HG03354 (cell line): ENCODE results near the gene ALK.

ENCODE experiments used
- ATAC-seq: cut with Tn5 transposase; IDR thresholded peaks from one replicate; pipeline ENCODE4 v1.9.1; 2021; ENCODE audit warnings: mild to moderate bottlenecking; ENCODE audit not compliant: unreplicated experiment, poor library complexity, severe bottlenecking

Gene ALK

DNA sequence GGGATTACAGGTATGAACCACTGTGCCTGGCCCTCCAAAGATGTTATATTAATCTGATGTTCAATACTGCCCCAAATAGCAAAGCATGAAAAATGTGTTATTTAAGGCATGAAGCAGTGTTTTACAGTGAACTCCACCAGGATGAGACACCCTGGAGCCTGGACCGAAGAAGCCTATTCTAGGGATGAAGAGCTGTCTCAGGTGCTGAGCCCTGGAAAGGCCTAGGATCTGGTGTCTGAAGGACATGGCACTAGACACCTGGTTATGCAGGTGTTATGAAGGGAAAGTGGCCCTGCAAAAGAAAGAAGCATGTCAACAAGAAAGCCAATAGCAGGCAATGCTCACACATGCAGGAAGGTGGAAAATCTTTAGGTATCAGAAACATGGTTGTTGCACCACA is 431.8 kb downstream of the ALK start:
- ATAC-seq = no peak

GRCh38 chr2:29487967-29488555 is 433.3 kb downstream of the ALK start:
- ATAC-seq = no peak

- ATAC-seq = no peak
Measured at GRCh38 chr2:29485631-29486030, 435.8 kb downstream of the ALK start.

- ATAC-seq = no peak
Measured at GRCh38 chr2:29485117-29485516, 436.3 kb downstream of the ALK start.

GRCh38 chr2:29482867-29483266 is 438.5 kb downstream of the ALK start:
- no peak for ATAC-seq

DNA sequence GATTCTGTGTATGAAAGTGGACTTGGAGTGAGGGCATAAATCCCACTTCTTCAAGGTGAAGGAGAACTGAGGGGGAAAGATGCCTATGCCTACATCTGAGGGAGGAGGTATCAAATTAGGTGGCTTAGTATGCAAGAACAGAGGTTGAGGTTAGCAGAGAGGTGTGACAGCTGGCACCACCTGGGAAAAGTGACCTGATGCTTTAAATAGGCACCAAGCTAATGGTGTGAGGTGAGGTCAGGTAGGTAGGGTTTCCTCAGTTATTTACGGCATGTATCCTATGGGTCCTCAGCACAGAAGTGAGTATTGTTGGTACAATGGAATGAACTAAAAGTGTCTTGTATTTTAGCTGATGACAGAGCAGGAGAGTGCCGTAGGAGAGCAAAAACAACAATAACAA is 439.0 kb downstream of the ALK start:
- ATAC-seq = no peak

DNA sequence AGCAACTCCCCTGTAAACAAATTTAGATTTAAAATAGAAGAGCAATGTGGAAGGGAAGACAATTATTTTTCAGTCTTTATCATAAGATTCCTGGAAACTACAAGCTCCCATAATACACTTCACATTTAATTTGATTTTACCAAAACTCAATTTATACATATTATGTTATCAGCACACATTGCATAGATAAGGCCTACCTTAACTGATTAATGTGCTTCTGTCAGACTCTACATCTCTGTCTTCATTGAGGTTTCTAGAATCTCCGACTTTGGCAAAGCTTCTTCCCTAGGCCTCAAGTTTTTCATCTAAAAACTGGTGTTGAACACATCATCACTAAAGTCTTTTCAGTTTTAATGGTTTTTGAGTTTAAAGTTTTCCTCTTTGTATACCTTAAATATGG is 440.1 kb downstream of the ALK start:
- no peak for ATAC-seq

DNA sequence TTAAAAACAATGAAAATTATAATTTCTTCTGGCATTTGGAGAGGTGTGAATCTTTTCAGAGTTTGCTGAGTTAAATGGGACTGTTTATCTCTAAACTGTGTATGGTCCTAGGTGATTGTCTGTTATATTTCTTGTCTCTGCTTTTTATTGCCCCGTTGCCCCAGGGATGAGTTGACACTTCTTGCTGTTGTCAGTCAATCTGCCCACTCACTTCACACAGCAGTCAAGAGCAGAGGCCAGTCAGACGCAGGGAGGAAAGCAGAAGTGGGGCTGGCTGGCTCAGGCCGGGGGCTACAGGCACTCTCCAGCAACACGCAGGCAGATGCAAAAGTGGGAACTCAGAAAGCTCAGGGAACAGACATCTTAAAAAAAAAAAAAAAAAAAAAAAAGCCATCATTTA is 441.0 kb downstream of the ALK start:
- ATAC-seq = no peak

DNA sequence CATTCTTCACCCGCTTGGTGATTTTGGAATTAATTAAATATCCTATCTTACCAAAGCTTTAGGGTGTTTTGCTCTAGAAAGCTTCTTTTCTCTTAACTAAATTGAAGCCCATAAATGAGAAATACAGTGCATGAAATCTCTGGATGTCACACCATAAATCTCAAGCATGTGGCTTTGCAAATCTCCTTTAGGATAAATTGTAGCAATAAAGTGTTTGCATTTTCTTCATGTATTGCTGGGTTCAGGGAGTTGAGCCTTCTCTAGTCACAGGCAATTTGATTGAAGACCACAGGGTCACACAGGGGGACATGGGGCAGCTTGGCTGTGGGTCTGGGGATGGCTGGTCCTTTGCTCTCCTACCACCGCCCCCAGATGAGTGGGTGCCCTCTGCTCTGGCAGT is 442.0 kb downstream of the ALK start:
- ATAC-seq = no peak

DNA sequence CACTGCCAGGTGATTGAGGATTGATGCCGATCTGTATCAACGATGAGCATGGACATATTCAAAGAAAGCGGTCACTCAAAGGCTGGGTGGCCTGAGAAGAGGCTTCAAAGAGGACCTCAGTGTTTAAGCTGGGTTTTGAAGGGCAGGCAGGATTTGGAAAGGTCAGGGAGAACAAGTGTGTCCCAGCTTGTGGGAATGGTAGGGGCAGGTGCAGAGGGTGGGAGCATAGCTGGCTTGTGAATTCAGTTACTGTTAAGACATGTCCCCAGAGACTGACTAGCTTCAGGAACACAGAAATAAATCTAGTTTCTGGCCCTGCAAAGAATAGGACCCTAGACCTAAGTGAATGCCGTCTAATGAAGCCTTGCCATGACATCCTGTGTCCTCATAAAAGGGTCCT is 442.7 kb downstream of the ALK start:
- no peak for ATAC-seq

DNA sequence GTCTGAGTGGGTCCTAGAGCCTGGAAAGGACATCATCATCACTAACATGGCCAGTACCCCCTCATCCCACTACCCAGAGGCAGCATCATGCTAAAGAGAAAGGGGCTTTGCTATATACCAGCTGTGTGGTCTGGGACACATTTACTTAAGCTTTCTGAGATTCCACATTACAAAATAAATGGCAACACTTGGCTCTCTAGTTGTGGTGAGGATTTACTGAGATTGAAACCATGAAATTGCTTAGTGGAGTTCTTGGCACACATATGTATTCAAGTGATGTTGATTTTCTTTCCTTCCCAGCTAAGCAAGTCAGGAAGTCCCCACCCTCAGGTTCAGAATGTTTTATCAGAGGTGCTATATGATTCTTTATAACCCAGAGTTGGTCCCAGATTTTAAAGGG is 444.2 kb downstream of the ALK start:
- ATAC-seq = no peak

- no peak for ATAC-seq
Measured at GRCh38 chr2:29475499-29475898, 445.9 kb downstream of the ALK start.

- ATAC-seq = no peak
Measured at GRCh38 chr2:29469961-29470360, 451.4 kb downstream of the ALK start.

DNA sequence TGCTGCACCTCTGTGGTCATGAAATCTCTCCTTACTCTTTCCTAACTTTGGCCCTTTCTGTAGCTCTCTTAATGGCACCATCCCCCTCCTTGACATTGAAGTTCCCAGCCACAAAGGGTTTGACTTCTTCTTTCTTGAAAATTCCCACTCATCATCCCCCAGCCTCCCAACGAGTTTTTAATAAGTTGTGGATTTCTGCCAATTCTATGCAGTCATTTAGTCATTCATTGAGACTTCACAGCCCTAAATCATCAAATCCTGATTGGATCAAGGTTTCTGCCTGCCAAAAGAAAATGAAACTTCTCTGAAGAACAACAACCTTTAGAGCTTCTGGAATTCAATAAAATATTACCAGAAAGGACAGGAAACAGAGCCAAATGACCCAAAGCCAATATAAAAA is 451.9 kb downstream of the ALK start:
- ATAC-seq = no peak

DNA sequence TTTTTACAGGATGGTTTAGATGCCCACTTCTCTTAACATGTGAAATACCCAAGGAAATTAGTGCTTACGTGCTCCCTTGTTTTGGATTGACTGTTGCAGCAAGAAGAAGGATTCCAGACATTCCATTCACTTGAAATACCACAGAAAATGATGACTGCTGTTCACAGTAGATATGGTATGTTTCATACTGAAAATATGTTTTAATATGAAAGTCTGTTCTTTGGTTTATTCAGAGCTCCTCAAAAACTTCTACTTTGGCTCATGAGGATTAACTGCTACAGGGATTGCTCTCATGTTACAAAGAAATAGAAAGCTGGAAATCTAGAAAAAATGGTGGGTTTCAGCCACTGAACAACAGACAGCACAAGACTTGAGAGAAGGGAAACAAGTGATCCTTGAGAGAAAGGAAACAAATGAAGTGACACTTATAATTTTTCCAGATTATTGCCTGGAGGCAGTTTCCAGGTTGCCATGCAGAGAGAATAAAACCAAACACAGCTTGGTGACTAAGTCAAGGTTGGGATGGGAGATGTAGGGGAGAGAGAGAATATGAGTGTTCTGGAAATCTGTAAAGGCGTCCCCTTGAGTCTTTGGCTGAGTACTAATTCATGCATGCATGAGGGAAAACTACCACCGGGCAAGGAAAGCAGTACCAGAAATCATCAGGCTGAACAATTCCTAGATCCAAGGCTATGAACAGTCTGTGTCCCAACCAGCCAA is 458.0 kb downstream of the ALK start:
- no peak for ATAC-seq

DNA sequence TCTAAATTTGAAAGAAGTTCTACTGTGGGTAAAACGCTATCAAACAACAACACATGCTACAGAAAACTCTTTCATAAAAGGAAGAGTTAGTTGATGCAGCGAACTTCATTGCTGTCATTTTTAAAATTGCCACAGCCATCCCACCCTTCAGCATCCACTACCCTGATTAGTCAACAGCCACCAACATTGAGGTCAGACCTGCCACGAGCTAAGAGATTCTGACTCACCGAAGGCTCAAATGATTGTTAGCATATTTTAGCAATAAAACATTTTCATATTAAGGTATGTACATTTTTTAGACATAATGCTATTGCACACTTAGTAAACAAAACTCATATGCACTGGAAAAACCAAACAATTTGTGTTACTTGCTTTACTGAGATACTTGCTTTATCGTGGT is 459.1 kb downstream of the ALK start:
- no peak for ATAC-seq

- no peak for ATAC-seq
Measured at GRCh38 chr2:29460190-29460589, 461.2 kb downstream of the ALK start.

GRCh38 chr2:29459445-29460179 is 461.8 kb downstream of the ALK start:
- no peak for ATAC-seq

DNA sequence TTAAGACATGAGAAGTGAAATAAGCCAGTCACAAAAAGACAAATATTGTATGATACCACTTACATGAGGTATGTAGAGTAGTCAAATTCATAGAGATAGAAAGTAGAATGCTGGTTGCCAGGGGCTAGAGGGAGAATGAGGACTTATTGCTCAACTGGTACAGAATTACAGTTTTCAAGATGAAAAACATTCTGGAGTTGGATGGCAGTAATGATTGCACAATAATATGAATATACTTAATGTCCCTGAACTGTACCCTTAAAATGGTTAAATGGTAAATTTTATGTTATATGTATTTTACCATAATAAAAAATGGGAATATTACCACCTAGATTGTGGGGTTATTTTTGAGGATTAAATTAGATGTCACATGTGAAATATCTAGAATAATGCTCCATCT is 465.0 kb downstream of the ALK start:
- ATAC-seq = no peak

GRCh38 chr2:29455200-29455860 is 466.1 kb downstream of the ALK start:
- no peak for ATAC-seq

GRCh38 chr2:29452036-29452435 is 469.4 kb downstream of the ALK start:
- ATAC-seq = no peak
